Measurements from ENCODE around the gene RADIL. TPM values are rescaled to one million over a fixed set of nuclear protein-coding genes. Genes with fewer than 3 reads are reported as not detected.

RADIL gene
- polyA plus RNA-seq, 1 donor (not counting 4 experiments of a cell fraction or from before 2014, with no cell fraction given): not detected

GRCh38 chr7:4781366-4782069 lies 102.0 kb downstream of the RADIL start:
- H3K36me3 ChIP-seq (ENCODE audit: control insufficient read depth in 2 of 2, extremely low read depth in 1 of 2, insufficient read depth in 2 of 2, low read length in 2 of 2): peaks cover 20 to 37% of the 10 kb centered on the region in 2 experiments

GRCh38 chr7:4779118-4779517 lies 104.4 kb downstream of the RADIL start:
- no peak for DNase-seq (ENCODE audit: low read depth, low spot score)
- Histone ChIP-seq H3K9me3 (ENCODE audit: control insufficient read depth, low read depth, low read length) (no peaks in the 10 kb centered on the region), H3K27ac (ENCODE audit: control insufficient read depth, insufficient read depth, low read length) (no peak overlapping the region), H4K20me1 (ENCODE audit: control insufficient read depth, extremely low read depth, insufficient read depth, low read length) (no peaks in the 10 kb centered on the region), H3K9ac (ENCODE audit: control insufficient read depth, extremely low read depth, insufficient read depth, low read length) (no peak overlapping the region), H3K9me1 (ENCODE audit: control insufficient read depth, extremely low read depth, insufficient read depth, low read length) (no peaks in the 10 kb centered on the region), H3K4me3 (ENCODE audit: control insufficient read depth in 2 of 3, extremely low read depth in 1 of 3, insufficient read depth in 2 of 3, low read depth in 1 of 3, low read length in 3 of 3) (no peak overlapping the region), H3K27me3 (ENCODE audit: control insufficient read depth, extremely low read depth, insufficient read depth, low read length) (no peaks in the 10 kb centered on the region), H2AFZ (ENCODE audit: control insufficient read depth, low read length) (no peak overlapping the region), H3K4me1 (ENCODE audit: control insufficient read depth, extremely low read depth, insufficient read depth, low read length) (peaks cover 11% of the 10 kb centered on the region), H3K4me2 (ENCODE audit: control insufficient read depth, extremely low read depth, insufficient read depth, low read depth, low read length) (no peak overlapping the region), H3K79me2 (ENCODE audit: control insufficient read depth, insufficient read depth, low read length) (peaks cover 35% of the 10 kb centered on the region), H3K36me3 (ENCODE audit: control insufficient read depth in 2 of 2, extremely low read depth in 1 of 2, insufficient read depth in 2 of 2, low read length in 2 of 2) (peaks cover 15 to 20% of the 10 kb centered on the region in 2 experiments)
- no peak for FAIRE-seq
- TF ChIP-seq EZH2 (IDR thresholded peaks at IDR 0.05; ENCODE audit: low read length) (no peak), CTCF (optimal IDR thresholded peaks at IDR 0.05 in 1 of 3, IDR thresholded peaks at IDR 0.05 in 1 of 3, conservative IDR thresholded peaks at IDR 0.05 in 1 of 3; ENCODE audit: extremely low read depth in 1 of 3, insufficient read depth in 2 of 3, low read length in 3 of 3) (no peak)
- dilution Hi-C loops (cut with MboI; ENCODE audit: extremely low pct_ligation_motif_present, low sequenced_read_pairs): no loop called here

More at GRCh38 chr7:4781366-4782069, 102.0 kb downstream of the RADIL start:
- H3K4me3 ChIP-seq (ENCODE audit: control insufficient read depth in 2 of 3, extremely low read depth in 1 of 3, insufficient read depth in 2 of 3, low read depth in 1 of 3, low read length in 3 of 3): no peak overlapping the region
- no peak overlapping the region for H2AFZ ChIP-seq (ENCODE audit: control insufficient read depth, low read length)
- no peaks in the 10 kb centered on the region for H3K9me1 ChIP-seq (ENCODE audit: control insufficient read depth, extremely low read depth, insufficient read depth, low read length)
- H3K27me3 ChIP-seq (ENCODE audit: control insufficient read depth, extremely low read depth, insufficient read depth, low read length): no peaks in the 10 kb centered on the region
- dilution Hi-C loops (cut with MboI; ENCODE audit: extremely low pct_ligation_motif_present, low sequenced_read_pairs): no loop called here
- H3K9me3 ChIP-seq (ENCODE audit: control insufficient read depth, low read depth, low read length): no peaks in the 10 kb centered on the region
- H3K4me2 ChIP-seq (ENCODE audit: control insufficient read depth, extremely low read depth, insufficient read depth, low read depth, low read length): no peak overlapping the region
- TF ChIP-seq EZH2 (IDR thresholded peaks at IDR 0.05; ENCODE audit: low read length) (no peak), CTCF (optimal IDR thresholded peaks at IDR 0.05 in 1 of 3, IDR thresholded peaks at IDR 0.05 in 1 of 3, conservative IDR thresholded peaks at IDR 0.05 in 1 of 3; ENCODE audit: extremely low read depth in 1 of 3, insufficient read depth in 2 of 3, low read length in 3 of 3) (no peak)
- H3K27ac ChIP-seq (ENCODE audit: control insufficient read depth, insufficient read depth, low read length): no peak overlapping the region
- no peak overlapping the region for H3K9ac ChIP-seq (ENCODE audit: control insufficient read depth, extremely low read depth, insufficient read depth, low read length)
- DNase-seq (ENCODE audit: low read depth, low spot score) (no peak), FAIRE-seq (no peak)
- peaks cover 25% of the 10 kb centered on the region for H3K79me2 ChIP-seq (ENCODE audit: control insufficient read depth, insufficient read depth, low read length)
- no peaks in the 10 kb centered on the region for H4K20me1 ChIP-seq (ENCODE audit: control insufficient read depth, extremely low read depth, insufficient read depth, low read length)
- peaks cover 5% of the 10 kb centered on the region for H3K4me1 ChIP-seq (ENCODE audit: control insufficient read depth, extremely low read depth, insufficient read depth, low read length)

Data from keratinocyte (primary cell).